ENCODE results near the gene SPSB4. TPM values are rescaled to one million over a fixed set of nuclear protein-coding genes. Genes with fewer than 3 reads are reported as not detected.

SPSB4 gene
- total and polyA plus RNA-seq, 2 of the 8 experiments (the other 6 are each of a cell fraction or from before 2014, with no cell fraction given) = 15.1 to 17.2 TPM

GRCh38 chr3:141077631-141078030 lies 26.5 kb downstream of the SPSB4 start:
- H3K56ac ChIP-seq (replicated peaks; ENCODE audit: insufficient read length, low read depth, low read length) = no peak overlapping the region
- peak overlapping the region; percentile 84; the same call in 1 of the 2 replicates for H2BK15ac ChIP-seq (ENCODE audit: low read length)
- peak overlapping the region; percentile 94; the same call in 1 of the 2 replicates for H2BK12ac ChIP-seq (ENCODE audit: low read depth, low read length)
- peaks cover 0 to 2% (median 0%) of the 10 kb centered on the region in 4 experiments; a peak in 4 of 7 replicates for H3K27me3 ChIP-seq (replicated peaks in 1 of 4; ENCODE audit: control insufficient read depth in 3 of 4, extremely low read depth in 1 of 4, insufficient read depth in 3 of 4, low read length in 3 of 4)
- ChIA-PET CTCF (ENCODE audit: partially characterized antibody) (interaction anchor here (0.9 to 29.1 kb wide), 7 partner anchors 9 to 154 kb away, joined by 3 to 333 read pairs (median 4); partner anchors contain the start of genes PXYLP1 and SPSB4), POLR2A (ENCODE audit: partially characterized antibody) (interaction anchor here (0.6 to 1.9 kb wide), 4 partner anchors 11 to 52 kb away, joined by 3 to 5 read pairs (median 3); partner anchors contain the start of gene SPSB4)
- H3K4me2 ChIP-seq (ENCODE audit: insufficient read depth in 1 of 2, low read depth in 2 of 2, low read length in 2 of 2) = peak overlapping the region in 1 of 2 experiments; percentile 19; a peak in 1 of 4 replicates
- no peak overlapping the region for H3K4me3 ChIP-seq (ENCODE audit: extremely low read depth in 1 of 4, insufficient read depth in 2 of 4, low read depth in 3 of 4, low read length in 4 of 4)
- H3K23ac ChIP-seq (ENCODE audit: insufficient read length) = no peak overlapping the region
- H3K4me1 ChIP-seq (replicated peaks in 1 of 4; ENCODE audit: control insufficient read depth in 3 of 4, insufficient read depth in 4 of 4, low read length in 3 of 4) = peaks cover 51 to 66% (median 58%) of the 10 kb centered on the region in 4 experiments
- WGBS, 2 experiments (ENCODE audit: extremely low coverage in 1 of 2, insufficient coverage in 1 of 2, insufficient read length in 1 of 2, insufficient replicate concordance in 2 of 2, low coverage in 1 of 2, low lambda C conversion rate in 2 of 2, missing lambda C conversion rate in 1 of 2) = 87% methylated on average over 6 of the region's 6 CpGs; no CpG with 5 or more reads in 1 of the 2 experiments
- H3K9me3 ChIP-seq (ENCODE audit: insufficient read depth in 2 of 2, low read depth in 1 of 2, low read length in 1 of 2) = no peaks in the 10 kb centered on the region
- no peak overlapping the region for H3K9ac ChIP-seq (replicated peaks in 1 of 4; ENCODE audit: extremely low read depth in 1 of 4, low read depth in 3 of 4, low read length in 3 of 4)
- H2AFZ ChIP-seq (ENCODE audit: low read length) = no peak overlapping the region
- H3K27ac ChIP-seq (ENCODE audit: low read depth, low read length) = no peak overlapping the region
- H4K20me1 ChIP-seq (replicated peaks in 1 of 2; ENCODE audit: control insufficient read depth in 1 of 2, insufficient read depth in 2 of 2, low read length in 2 of 2) = no peaks in the 10 kb centered on the region
- no peak overlapping the region for H4K5ac ChIP-seq (ENCODE audit: insufficient read length, low read depth, low read length)
- H3K4ac ChIP-seq (replicated peaks; ENCODE audit: insufficient read length, low read depth, low read length) = no peak overlapping the region
- H2BK120ac ChIP-seq (replicated peaks; ENCODE audit: low read depth, low read length) = no peak overlapping the region
- peak overlapping the region; percentile 94; the same call in 1 of the 2 replicates for H2BK20ac ChIP-seq (ENCODE audit: low read length)
- no peaks in the 10 kb centered on the region for H3K23me2 ChIP-seq (ENCODE audit: low read depth, low read length)
- peak overlapping the region; percentile 57 for H3K14ac ChIP-seq (ENCODE audit: insufficient read length)
- H2AK5ac ChIP-seq (ENCODE audit: low read depth, low read length) = peak overlapping the region; percentile 67; the same call in 1 of the 2 replicates
- peak overlapping the region; percentile 81 for H2BK5ac ChIP-seq (ENCODE audit: low read depth, low read length)
- no peak for FAIRE-seq
- H3K79me2 ChIP-seq (ENCODE audit: control insufficient read depth in 1 of 2, insufficient read depth in 2 of 2, low read length in 2 of 2) = peaks cover 0 to 12% of the 10 kb centered on the region in 2 experiments; a peak in 1 of 4 replicates
- no peak overlapping the region; the same call in 1 of the 2 replicates for H3K18ac ChIP-seq (ENCODE audit: extremely low read depth, low read length)
- peak overlapping the region; percentile 85 for H4K91ac ChIP-seq (replicated peaks; ENCODE audit: insufficient read length, low read length)
- H3K79me1 ChIP-seq (ENCODE audit: low read depth, low read length) = peaks cover 13% of the 10 kb centered on the region; the same call in 1 of the 2 replicates
- H4K8ac ChIP-seq (ENCODE audit: extremely low read depth, insufficient read depth, low read length) = no peak overlapping the region
- DNase-seq (ENCODE audit: low read depth in 1 of 2, low spot score in 2 of 2) = no peak
- H3K36me3 ChIP-seq (ENCODE audit: control insufficient read depth in 2 of 4, insufficient read depth in 4 of 4, low read length in 3 of 4) = no peaks in the 10 kb centered on the region
- no peak for TF ChIP-seq HDAC2 (IDR thresholded peaks at IDR 0.05; ENCODE audit: borderline replicate concordance in 1 of 2, low read depth in 2 of 2, low read length in 2 of 2)
- TF ChIP-seq HDAC6 (IDR thresholded peaks at IDR 0.05; ENCODE audit: low read depth, low read length) = no peak
- no peak for TF ChIP-seq NANOG (IDR thresholded peaks at IDR 0.05; ENCODE audit: insufficient read depth, low read depth, low read length, poor library complexity, severe bottlenecking)
- TF ChIP-seq SP4 (IDR thresholded peaks at IDR 0.05; ENCODE audit: low read length) = no peak
- no peak for TF ChIP-seq MAX (IDR thresholded peaks at IDR 0.05)
- TF ChIP-seq EGR1 (IDR thresholded peaks at IDR 0.05; ENCODE audit: borderline replicate concordance, low read depth, low read length) = no peak
- TF ChIP-seq GABPA (IDR thresholded peaks at IDR 0.05; ENCODE audit: borderline replicate concordance, insufficient read depth, low read length) = no peak
- TF ChIP-seq BCL11A (IDR thresholded peaks at IDR 0.05; ENCODE audit: low read depth in 2 of 2, low read length in 2 of 2) = no peak
- TF ChIP-seq SAP30 (IDR thresholded peaks at IDR 0.05; ENCODE audit: insufficient read depth, insufficient replicate concordance, low read length) = no peak
- TF ChIP-seq CREB1 (IDR thresholded peaks at IDR 0.05) = no peak
- TF ChIP-seq KDM5A (IDR thresholded peaks at IDR 0.05; ENCODE audit: low read length) = no peak
- no peak for TF ChIP-seq CEBPB (IDR thresholded peaks at IDR 0.05; ENCODE audit: low read depth, low read length)

Data from H1 (cell line).